HG02885 (cell line): ENCODE results near the gene PAK3.
A peak's percentile ranks its signal among the peaks of the same experiment; 100 is the strongest.

Source experiments
- ATAC-seq: cut with Tn5 transposase; IDR thresholded peaks from one replicate; pipeline ENCODE4 v1.9.1; 2021; ENCODE audit warnings: mild to moderate bottlenecking; ENCODE audit not compliant: unreplicated experiment, poor library complexity

Gene PAK3

GRCh38 chrX:111095974-111096895 lies at the start of gene PAK3:
TSS of gene PAK3 (plus strand) at chrX:111096191. CDS start at chrX:111123104, 26,913 bp downstream.
- ATAC-seq: peak; percentile 51

DNA sequence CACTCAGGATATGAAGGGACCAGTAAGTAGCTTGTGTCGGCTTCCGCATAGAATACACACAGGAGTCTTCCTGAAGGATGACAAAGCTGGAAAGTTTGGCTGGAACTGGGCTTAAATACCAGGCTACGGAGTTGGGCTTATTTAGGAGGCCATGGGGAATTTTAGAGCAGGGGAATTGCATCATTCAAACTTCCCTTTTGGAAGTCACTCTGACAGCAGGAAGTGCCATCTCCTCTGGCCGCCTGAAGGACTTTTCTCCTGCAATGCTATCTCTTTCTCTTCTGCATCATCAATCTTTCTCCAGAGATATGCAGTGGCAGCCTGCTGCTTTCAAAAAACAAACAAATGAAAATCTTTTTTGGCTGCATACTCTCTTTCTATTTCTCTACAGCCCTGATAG lies 48.4 kb upstream of the PAK3 start:
- ATAC-seq: no peak

DNA sequence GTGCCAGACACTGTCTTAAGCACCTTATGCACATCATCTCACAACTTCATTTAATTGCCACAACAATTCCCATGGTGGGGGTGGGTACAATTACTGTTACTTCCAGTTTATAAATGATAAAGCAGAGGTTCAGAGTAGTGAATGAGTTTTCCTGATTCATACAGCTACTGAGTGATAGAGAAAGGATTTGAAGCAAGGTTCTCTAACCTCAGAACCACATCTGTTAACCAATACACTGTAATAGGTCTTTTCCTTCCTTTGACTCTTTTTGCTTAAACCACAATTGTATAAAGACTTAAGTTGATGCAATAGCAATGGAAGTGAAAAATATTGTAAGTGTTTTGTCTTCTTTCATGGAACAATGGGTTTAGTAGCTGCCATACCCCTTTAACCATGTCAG lies 43.5 kb upstream of the PAK3 start:
- ATAC-seq: no peak

- no peak for ATAC-seq
Measured at GRCh38 chrX:111071542-111072277, 24.3 kb upstream of the PAK3 start.

GRCh38 chrX:111083081-111083480 lies 12.9 kb upstream of the PAK3 start:
- ATAC-seq: no peak

- no peak for ATAC-seq
Measured at GRCh38 chrX:111086591-111087006, 9.4 kb upstream of the PAK3 start.

DNA sequence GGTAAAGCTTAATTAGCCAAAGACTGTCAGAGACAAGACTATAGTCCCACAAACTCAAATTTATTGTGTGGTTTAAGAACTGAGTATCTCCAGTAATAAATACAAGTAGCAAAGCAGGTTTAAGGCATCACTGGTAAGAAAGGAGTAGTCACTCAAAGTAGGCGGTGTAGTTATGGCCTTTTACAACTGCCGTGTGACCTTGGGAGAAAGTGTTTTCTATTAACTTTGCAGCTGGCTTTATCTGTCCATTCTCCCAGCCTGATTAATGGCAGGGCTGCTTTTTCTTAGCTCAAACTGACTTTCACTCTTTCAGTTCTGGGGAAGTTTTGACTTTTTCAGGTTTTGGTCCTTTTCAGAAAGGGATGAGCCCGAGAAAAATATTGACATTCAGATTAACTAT lies 7.4 kb upstream of the PAK3 start:
- no peak for ATAC-seq

GRCh38 chrX:111090458-111090857 lies 5.5 kb upstream of the PAK3 start:
- no peak for ATAC-seq

GRCh38 chrX:111098874-111099273 lies 2.9 kb downstream of the PAK3 start:
- ATAC-seq: peak; percentile 68

DNA sequence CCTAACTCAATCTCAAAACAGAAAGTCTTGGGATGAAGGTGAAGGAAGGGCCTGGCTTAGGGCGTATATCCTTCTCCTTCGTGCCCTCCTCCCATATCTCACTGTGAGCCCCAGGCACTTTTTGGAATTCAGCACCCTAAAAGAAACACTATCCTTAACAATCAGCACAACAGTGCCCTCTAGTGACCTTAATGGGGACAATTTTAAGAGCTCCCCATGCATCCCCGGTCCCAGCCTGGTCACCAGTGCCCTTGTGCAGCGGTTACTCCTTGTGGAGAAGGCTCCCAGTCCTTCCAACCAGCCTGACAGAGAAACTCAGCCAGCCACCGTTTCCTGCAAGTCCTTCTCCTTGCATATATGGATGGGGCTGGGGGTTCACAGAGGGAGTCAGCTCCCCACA lies 4.2 kb downstream of the PAK3 start:
- ATAC-seq: peak; percentile 65

DNA sequence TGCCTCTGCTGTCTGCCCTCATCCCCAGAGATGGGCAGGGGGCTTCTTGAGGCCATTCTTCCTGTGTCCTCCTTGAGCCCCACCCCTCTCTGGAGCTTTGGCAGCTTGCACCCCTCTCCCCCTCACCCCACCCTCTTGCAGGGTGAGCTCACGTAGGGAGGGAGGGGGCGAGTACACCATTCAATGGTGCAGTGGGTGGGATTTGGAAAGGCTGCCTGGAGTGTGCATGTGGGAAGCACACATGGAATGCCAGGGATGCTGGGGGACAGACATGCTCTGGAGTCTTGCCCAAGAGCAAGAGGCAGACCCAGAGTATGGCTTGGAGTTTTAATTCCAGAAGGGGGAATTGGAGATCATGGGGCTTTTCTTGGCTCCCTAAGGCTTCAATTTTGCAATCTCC lies 5.6 kb downstream of the PAK3 start:
- no peak for ATAC-seq

DNA sequence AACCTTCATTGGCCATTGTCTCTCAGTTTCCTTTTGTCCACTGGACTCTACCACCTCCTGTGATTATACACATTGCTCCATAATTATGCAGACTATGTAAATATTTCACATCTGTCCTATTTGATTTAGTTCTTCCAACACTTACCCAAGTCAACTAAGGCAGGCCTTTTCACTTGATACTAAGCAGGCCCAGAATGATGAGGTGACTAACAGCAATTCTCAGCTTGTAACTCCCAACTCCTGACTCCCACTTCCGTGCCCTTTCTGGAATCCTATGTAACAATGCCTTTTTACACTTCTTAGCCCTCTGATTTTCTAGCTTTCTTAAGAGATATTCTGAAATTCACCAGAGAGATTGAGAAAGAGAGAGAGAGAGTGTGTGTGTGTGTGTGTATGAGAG lies 6.6 kb downstream of the PAK3 start:
- ATAC-seq: no peak

GRCh38 chrX:111103246-111103645 lies 7.3 kb downstream of the PAK3 start:
- ATAC-seq: no peak

DNA sequence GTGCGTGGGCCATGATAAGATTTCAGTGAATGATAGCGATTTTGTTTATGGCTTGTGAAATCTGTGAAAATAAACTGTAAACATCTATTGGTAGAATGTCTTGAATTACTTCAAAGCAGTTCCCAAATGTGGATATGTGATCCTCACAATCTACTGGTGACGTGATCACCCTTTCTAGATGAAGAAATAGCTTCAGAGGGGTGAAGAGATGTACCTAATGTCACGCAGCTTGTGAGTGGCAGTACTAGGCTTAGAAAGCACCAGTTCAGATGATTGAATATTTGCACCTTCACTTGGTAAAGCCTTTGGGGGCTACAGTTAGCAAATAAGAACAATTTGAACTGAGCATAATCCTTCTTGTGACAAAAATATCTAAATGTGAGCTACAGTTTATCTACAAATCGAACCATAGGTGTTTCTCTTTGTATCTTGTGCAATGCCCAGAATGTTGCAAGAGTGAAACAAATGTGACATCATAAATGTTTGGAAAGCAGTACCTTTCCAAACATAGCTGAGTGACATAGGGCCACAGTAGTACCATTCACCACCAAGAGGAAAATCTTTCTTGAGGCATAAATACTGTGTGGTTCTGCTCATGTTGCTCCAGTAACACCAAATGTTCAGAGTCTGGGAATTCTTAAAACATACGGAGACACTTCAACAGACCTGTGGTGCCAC lies 14.2 kb downstream of the PAK3 start:
- no peak for ATAC-seq

DNA sequence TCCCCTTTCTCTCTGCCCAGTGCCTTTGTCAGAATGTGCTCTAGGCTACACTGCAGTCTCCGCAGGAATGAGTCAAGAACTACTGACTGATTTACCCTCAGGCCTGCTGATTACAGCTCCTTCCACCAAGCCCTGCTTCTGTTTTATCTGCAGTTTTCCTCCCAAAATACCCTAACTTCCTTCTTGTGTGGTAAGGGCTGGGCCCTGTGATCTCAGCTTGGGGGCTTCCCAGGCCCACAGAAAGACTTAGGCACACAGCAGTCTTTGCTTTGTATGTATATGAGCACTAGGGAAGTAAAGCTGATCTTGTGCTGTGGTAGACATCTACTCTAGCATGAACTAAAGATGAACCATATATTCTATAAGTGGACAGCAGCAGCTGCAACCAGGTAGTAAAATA lies 18.8 kb downstream of the PAK3 start:
- ATAC-seq: no peak

DNA sequence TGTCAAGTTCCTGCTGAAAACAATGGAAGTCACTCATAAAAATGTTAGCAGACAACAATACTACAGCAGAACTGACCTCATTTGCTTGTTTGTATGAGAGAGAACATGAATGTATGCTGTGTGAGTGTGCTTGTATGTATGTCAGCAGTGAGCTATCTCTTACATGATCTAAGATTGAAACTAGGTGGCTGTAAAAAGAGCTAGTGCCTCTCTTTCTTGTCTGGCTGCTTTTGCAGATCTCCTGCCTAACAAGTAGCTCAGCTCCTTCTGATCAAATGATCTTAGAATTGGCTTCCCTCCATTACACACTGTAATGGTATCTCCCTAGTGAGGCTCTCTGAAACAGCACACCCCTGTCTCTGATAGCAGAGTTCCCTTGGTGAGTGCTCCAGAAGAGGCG lies 20.7 kb downstream of the PAK3 start:
- ATAC-seq: no peak

GRCh38 chrX:111119341-111119740 lies 23.4 kb downstream of the PAK3 start:
- ATAC-seq: no peak

- ATAC-seq: peak; percentile 65
Measured at GRCh38 chrX:111123125-111123524, 27.1 kb downstream of the PAK3 start.

DNA sequence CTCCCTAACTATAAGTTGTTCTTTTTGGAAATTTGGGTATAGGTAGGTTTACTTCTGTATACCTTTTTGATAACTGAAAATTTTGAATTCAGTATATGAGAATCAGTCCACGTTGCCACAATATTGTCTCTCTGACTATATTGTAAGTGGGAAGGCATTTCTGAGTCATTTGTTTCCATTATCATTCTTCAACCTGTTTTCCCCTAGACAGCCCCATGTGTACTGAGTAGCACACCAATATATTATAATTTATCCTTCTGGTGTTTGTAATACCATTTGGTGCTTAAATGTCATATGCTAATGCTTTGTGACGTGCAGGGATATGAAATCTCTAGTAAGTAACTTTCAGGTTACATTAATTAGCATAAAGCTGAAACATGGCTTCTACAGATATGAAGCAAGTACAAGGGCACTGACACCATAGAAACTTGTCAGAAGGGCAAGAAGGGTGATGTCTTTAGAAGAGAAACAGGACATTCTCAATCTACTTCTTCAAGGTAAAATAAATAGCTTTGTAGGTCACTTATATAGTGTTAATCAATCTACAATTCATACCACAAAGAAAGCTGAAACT lies 27.7 kb downstream of the PAK3 start:
- peak; percentile 45 for ATAC-seq

GRCh38 chrX:111124418-111124817 lies 28.4 kb downstream of the PAK3 start:
- peak; percentile 61 for ATAC-seq

DNA sequence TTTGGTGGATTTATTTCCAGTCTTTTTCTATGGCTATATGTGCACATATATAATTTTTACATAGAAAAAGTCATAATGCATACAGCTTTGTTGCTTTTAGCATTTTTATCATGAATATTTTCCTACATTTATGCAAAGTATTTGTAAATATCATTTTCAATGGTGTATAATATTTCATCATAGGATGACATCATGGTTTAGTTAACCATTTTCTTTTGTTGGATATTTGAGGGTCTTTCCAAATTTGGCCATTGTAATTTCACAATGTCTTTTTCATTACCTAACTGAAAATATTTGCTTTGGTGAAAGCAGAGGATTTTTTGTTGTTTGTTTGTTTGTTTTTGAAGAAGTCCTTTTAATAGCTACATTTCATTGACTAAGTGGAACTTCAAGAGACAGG lies 31.0 kb downstream of the PAK3 start:
- no peak for ATAC-seq
